ENCODE results near the gene TMEM52. TPM values are rescaled to one million over a fixed set of nuclear protein-coding genes. Genes with fewer than 3 reads are reported as not detected.
A peak's percentile ranks its signal among the peaks of the same experiment; 100 is the strongest.

TMEM52 gene
- total and polyA plus RNA-seq, 2 of the 8 experiments (the other 6 are each of a cell fraction or from before 2014, with no cell fraction given), result 14.6 to 30.2 TPM

DNA sequence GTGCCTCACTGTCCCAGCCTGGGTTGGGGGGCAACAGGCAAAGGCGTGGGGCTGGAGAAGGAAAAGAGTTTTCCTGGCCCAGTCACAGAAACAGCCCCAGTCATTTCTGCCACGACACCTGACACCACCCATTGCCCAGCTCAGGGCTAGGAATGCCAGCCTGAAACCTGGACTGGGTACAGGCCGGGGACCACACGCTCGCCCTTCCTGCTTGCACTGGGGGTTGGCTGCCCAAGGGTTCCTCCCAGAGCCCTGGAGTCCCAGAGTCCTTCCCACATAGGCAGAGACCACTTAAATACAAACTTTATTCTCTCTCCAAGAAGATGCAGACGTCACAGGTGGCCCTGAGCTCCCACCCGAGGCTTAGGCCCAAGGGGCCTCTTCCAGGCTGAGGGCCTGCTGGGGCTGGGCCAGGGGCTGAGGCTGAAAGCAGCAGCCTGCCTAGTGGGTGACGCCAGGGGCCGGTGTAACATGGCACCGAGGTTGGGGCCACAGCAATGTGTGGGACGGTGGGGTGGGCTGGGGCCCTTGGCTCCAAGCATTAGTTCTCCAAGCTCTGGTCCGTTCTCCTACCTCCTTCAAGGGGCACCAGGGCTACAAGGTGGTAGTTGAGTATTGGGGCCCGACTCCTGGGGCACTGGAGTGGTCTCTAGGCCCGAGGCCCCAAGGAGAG lies 1.6 kb downstream of the TMEM52 start:
- Histone ChIP-seq H2BK20ac (ENCODE audit: low read length) (no peak overlapping the region), H3K14ac (ENCODE audit: insufficient read length) (no peak overlapping the region), H3K79me2 (ENCODE audit: control insufficient read depth in 1 of 2, insufficient read depth in 2 of 2, low read length in 2 of 2) (no peaks in the 10 kb centered on the region), H3K9me3 (ENCODE audit: insufficient read depth in 2 of 2, low read depth in 1 of 2, low read length in 1 of 2) (no peaks in the 10 kb centered on the region), H3K9ac (replicated peaks in 1 of 4; ENCODE audit: extremely low read depth in 1 of 4, low read depth in 3 of 4, low read length in 3 of 4) (no peak overlapping the region), H3K23ac (ENCODE audit: insufficient read length) (no peak overlapping the region), H2AFZ (ENCODE audit: low read length) (no peak overlapping the region), H3K27me3 (replicated peaks in 1 of 4; ENCODE audit: control insufficient read depth in 3 of 4, extremely low read depth in 1 of 4, insufficient read depth in 3 of 4, low read length in 3 of 4) (peaks cover 0 to 2% (median under 1%) of the 10 kb centered on the region in 4 experiments; a peak in 2 of 7 replicates), H3K56ac (replicated peaks; ENCODE audit: insufficient read length, low read depth, low read length) (no peak overlapping the region), H4K8ac (ENCODE audit: extremely low read depth, insufficient read depth, low read length) (no peak overlapping the region; the same call in 1 of the 2 replicates), H3K4me1 (replicated peaks in 1 of 4; ENCODE audit: control insufficient read depth in 3 of 4, insufficient read depth in 4 of 4, low read length in 3 of 4) (peaks cover 0 to 19% (median 12%) of the 10 kb centered on the region in 4 experiments; a peak in 6 of 7 replicates), H4K20me1 (replicated peaks in 1 of 2; ENCODE audit: control insufficient read depth in 1 of 2, insufficient read depth in 2 of 2, low read length in 2 of 2) (no peaks in the 10 kb centered on the region), H2BK120ac (replicated peaks; ENCODE audit: low read depth, low read length) (no peak overlapping the region), H3K27ac (ENCODE audit: low read depth, low read length) (no peak overlapping the region), H4K5ac (ENCODE audit: insufficient read length, low read depth, low read length) (no peak overlapping the region), H3K18ac (ENCODE audit: extremely low read depth, low read length) (no peak overlapping the region), H2BK15ac (ENCODE audit: low read length) (no peak overlapping the region), H3K4ac (replicated peaks; ENCODE audit: insufficient read length, low read depth, low read length) (peak overlapping the region; percentile 23), H3K23me2 (ENCODE audit: low read depth, low read length) (peaks cover 4% of the 10 kb centered on the region; the same call in 1 of the 2 replicates), H2BK12ac (ENCODE audit: low read depth, low read length) (no peak overlapping the region), H3K4me3 (ENCODE audit: extremely low read depth in 1 of 4, insufficient read depth in 2 of 4, low read depth in 3 of 4, low read length in 4 of 4) (no peak overlapping the region), H2AK5ac (ENCODE audit: low read depth, low read length) (no peak overlapping the region), H2BK5ac (ENCODE audit: low read depth, low read length) (no peak overlapping the region), H3K79me1 (ENCODE audit: low read depth, low read length) (no peaks in the 10 kb centered on the region), H4K91ac (replicated peaks; ENCODE audit: insufficient read length, low read length) (no peak overlapping the region), H3K36me3 (ENCODE audit: control insufficient read depth in 2 of 4, insufficient read depth in 4 of 4, low read length in 3 of 4) (no peaks in the 10 kb centered on the region), H3K4me2 (ENCODE audit: insufficient read depth in 1 of 2, low read depth in 2 of 2, low read length in 2 of 2) (no peak overlapping the region; a peak in 1 of 4 replicates)
- ChIA-PET POLR2A (ENCODE audit: partially characterized antibody) (interaction anchor here (1.1 to 1.5 kb wide), 3 partner anchors 8 to 140 kb away, joined by 3 to 10 read pairs (median 3); no protein-coding TSS in a partner anchor), CTCF (ENCODE audit: partially characterized antibody) (interaction anchor here (0.9 to 2.9 kb wide), 5 partner anchors 9 to 43 kb away, joined by 3 to 12 read pairs (median 6); no protein-coding TSS in a partner anchor)
- no peak for DNase-seq (ENCODE audit: low read depth in 1 of 2, low spot score in 2 of 2)
- WGBS, 2 experiments (ENCODE audit: extremely low coverage in 1 of 2, insufficient coverage in 1 of 2, insufficient read length in 1 of 2, insufficient replicate concordance in 2 of 2, low coverage in 1 of 2, low lambda C conversion rate in 2 of 2, missing lambda C conversion rate in 1 of 2), result 94% methylated on average over 14 of the region's 14 CpGs; no CpG with 5 or more reads in 1 of the 2 experiments
- no peak for FAIRE-seq
- TF ChIP-seq EZH2 (IDR thresholded peaks at IDR 0.05; ENCODE audit: low read depth, low read length, severe bottlenecking) (no peak), ZNF274 (IDR thresholded peaks at IDR 0.05; ENCODE audit: borderline replicate concordance, extremely low read depth, low read length) (no peak)

Measured in H1 (cell line).